SU-DHL-6 (cell line): Measurements from ENCODE around the gene GRIK3.

Source experiments
- CTCF ChIP-seq: fragments of 200-600 bp; sonication (generic); IDR thresholded peaks from one replicate; pipeline ENCODE4 v1.5.1; 2017; ENCODE audit warnings: antibody characterized with exemption, mild to moderate bottlenecking, low read length, moderate library complexity; ENCODE audit not compliant: insufficient read depth, poor library complexity, severe bottlenecking
- EZH2phosphoT487 ChIP-seq: fragments of 200-600 bp; sonication (generic), shearing (Covaris generic); conservative IDR thresholded peaks from 2 replicates; pipeline ENCODE4 v1.6.1; 2018; ENCODE audit warnings: mild to moderate bottlenecking, antibody characterized with exemption, low read length, moderate library complexity, mixed read lengths

- TF ChIP-seq CTCF (no peak), EZH2phosphoT487 (no peak)
These were observed 126.2 kb downstream of the GRIK3 start for GRCh38 chr1:36908096-36908495.
